SU-DHL-6 (cell line): ENCODE data around the gene SLC32A1.

Experiments
- CTCF ChIP-seq: fragments of 200-600 bp; sonication (generic); IDR thresholded peaks from one replicate; pipeline ENCODE4 v1.5.1; 2017; ENCODE audit warnings: antibody characterized with exemption, mild to moderate bottlenecking, low read length, moderate library complexity; ENCODE audit not compliant: insufficient read depth, poor library complexity, severe bottlenecking
- EZH2phosphoT487 ChIP-seq: fragments of 200-600 bp; sonication (generic), shearing (Covaris generic); conservative IDR thresholded peaks from 2 replicates; pipeline ENCODE4 v1.6.1; 2018; ENCODE audit warnings: mild to moderate bottlenecking, antibody characterized with exemption, low read length, moderate library complexity, mixed read lengths

- TF ChIP-seq CTCF (no peak), EZH2phosphoT487 (no peak)
Observed at GRCh38 chr20:38700926-38701325, 23.4 kb upstream of the SLC32A1 start.
